Endothelial cell of umbilical vein (primary cell): ENCODE measurements around the gene SKIL. TPM values are rescaled to one million over a fixed set of nuclear protein-coding genes. Genes with fewer than 3 reads are reported as not detected.

Experiments
- BruUV-seq: library from RNA; stranded (reverse); fragments of 400-500 nt; replicated peaks from 2 replicates; lab custom pipeline; 2021; lab: Mats Ljungman, UMichigan
- CTCF ChIA-PET: fragments of 300-600, 350-600 bp; sonication (Branson Sonifier 250); formaldehyde crosslinking; loops from one replicate; lab custom pipeline; 2021; ENCODE audit warnings: antibody characterized with exemption, inconsistent platforms; lab: Charles Lee
- POLR2A ChIA-PET: fragments of 300-600, 350-600 bp; sonication (Branson Sonifier 250); formaldehyde crosslinking; loops from one replicate; lab custom pipeline; 2021; ENCODE audit warnings: antibody characterized with exemption, inconsistent platforms; lab: Charles Lee
- DNase-seq: peaks from one replicate; pipeline ENCODE4 v3.0.0-alpha.2; 2011; ENCODE audit warnings: low read depth, low spot score
- FAIRE-seq: peaks from 2 replicates; lab custom pipeline; 2011; peaks lifted over from hg19 to GRCh38; lab: Jason Lieb, UNC
- H2AFZ ChIP-seq: 2 replicates; pipeline ENCODE4 v1.6.0; 2012; ENCODE audit warnings: low read depth, low read length, control low read depth, inconsistent platforms
- H3K27ac ChIP-seq: 2 replicates; pipeline ENCODE4 v1.5.1; 2011; ENCODE audit warnings: low read depth, mild to moderate bottlenecking, control low read depth, low read length, moderate library complexity; ENCODE audit not compliant: insufficient read depth
- H3K27me3 ChIP-seq, 2 experiments: 2 replicates each; pipeline versions ENCODE4 v1.6.0 to v1.6.1; 2011; ENCODE audit warnings: low read length in 2 of 2, mixed read lengths in 1 of 2; ENCODE audit not compliant: control insufficient read depth in 2 of 2, insufficient read depth in 2 of 2
- H3K36me3 ChIP-seq, 2 experiments: 2 replicates in 1 of 2; 3 replicates in 1 of 2; pipeline ENCODE4 v1.5.1; 2011; ENCODE audit warnings: low read length in 2 of 2, mild to moderate bottlenecking in 1 of 2, moderate library complexity in 1 of 2; ENCODE audit not compliant: control insufficient read depth in 2 of 2, insufficient read depth in 2 of 2; ENCODE audit errors: extremely low read depth in 1 of 2
- H3K4me1 ChIP-seq: 3 replicates; pipeline ENCODE4 v1.5.1; 2011; ENCODE audit warnings: mild to moderate bottlenecking, low read length; ENCODE audit not compliant: control insufficient read depth, insufficient read depth; ENCODE audit errors: extremely low read depth
- H3K4me2 ChIP-seq: 2 replicates; pipeline ENCODE4 v1.6.1; 2011; ENCODE audit warnings: low read length, control low read depth, mixed read lengths; ENCODE audit not compliant: insufficient read depth
- H3K4me3 ChIP-seq, 3 experiments: fragments of 200-600 bp in 1 of 3; sonication (generic), shearing (Covaris generic) in 1 of 3; replicated peaks in 1 of 3; 2 replicates each; pipeline ENCODE4 v1.5.1; 2011 to 2016; ENCODE audit warnings: control low read depth in 3 of 3, low read length in 3 of 3, mild to moderate bottlenecking in 2 of 3, inconsistent platforms in 1 of 3, low read depth in 1 of 3, moderate library complexity in 1 of 3; ENCODE audit not compliant: insufficient read depth in 1 of 3
- H3K79me2 ChIP-seq: 2 replicates; pipeline ENCODE4 v1.6.0; 2012; ENCODE audit warnings: low read length, inconsistent platforms; ENCODE audit not compliant: control insufficient read depth, insufficient read depth
- H3K9ac ChIP-seq: replicated peaks from 2 replicates; pipeline ENCODE3; 2011; ENCODE audit warnings: low read length, control low read depth; ENCODE audit not compliant: insufficient read depth; ENCODE audit errors: extremely low read depth
- H3K9me1 ChIP-seq: replicated peaks from 3 replicates; pipeline ENCODE4 v1.6.0; 2011; ENCODE audit warnings: mild to moderate bottlenecking, low read length; ENCODE audit not compliant: control insufficient read depth, insufficient read depth; ENCODE audit errors: extremely low read depth
- H3K9me3 ChIP-seq: replicated peaks from 2 replicates; pipeline ENCODE4 v1.5.1; 2012; ENCODE audit warnings: low read length, inconsistent platforms; ENCODE audit not compliant: control insufficient read depth, insufficient read depth
- H4K20me1 ChIP-seq: replicated peaks from 2 replicates; pipeline ENCODE3; 2011; ENCODE audit warnings: mild to moderate bottlenecking, low read length; ENCODE audit not compliant: control insufficient read depth, insufficient read depth; ENCODE audit errors: extremely low read depth
- GATA2 ChIP-seq: IDR thresholded peaks from 2 replicates; pipeline ENCODE4 v1.7.0; 2011; ENCODE audit warnings: low read depth, mild to moderate bottlenecking, moderate library complexity, mixed read lengths, low read length; ENCODE audit not compliant: insufficient read length, insufficient read depth
- MAX ChIP-seq: IDR thresholded peaks from 2 replicates; pipeline ENCODE4 v1.6.1; 2011; ENCODE audit not compliant: insufficient read depth, insufficient read length
- dilution Hi-C: fragments of 300-500 bp; cut with MboI; formaldehyde crosslinking; loops from one replicate; pipeline ENCODE4 v1.15.0; 2019; ENCODE audit warnings: low sequenced_read_pairs; ENCODE audit not compliant: extremely low pct_ligation_motif_present
- intact Hi-C: fragments of 100-400 bp; cut with micrococcal nuclease; formaldehyde crosslinking; loops from one replicate; pipeline ENCODE4 v1.10.0; 2022
- polyA plus RNA-seq, 4 experiments: library from polyadenylated mRNA; depleted of rRNA in 3 of 4; stranded (reverse) in 3 of 4; unstranded in 1 of 4; fragments of >200 nt; gene quantifications; 2 replicates each; pipeline versions ENCODE4 v1.2.1 to v1.2.3, GENCODE V29; 2011 to 2012; ENCODE audit warnings: missing spikeins in 1 of 4
- total RNA-seq: library from RNA; stranded (reverse); gene quantifications from 2 replicates; pipeline ENCODE4 v1.2.3, GENCODE V29; 2021

SKIL gene
- total and polyA plus RNA-seq, 2 donors (not counting 3 experiments of a cell fraction or from before 2014, with no cell fraction given), result 18.4 to 135 TPM

GRCh38 chr3:170441412-170441811 is 83.9 kb downstream of the SKIL start:
- no peaks in the 10 kb centered on the region for H3K9me3 ChIP-seq
- H3K9me1 ChIP-seq, result no peaks in the 10 kb centered on the region
- H3K27ac ChIP-seq, result no peak overlapping the region
- no peaks in the 10 kb centered on the region for H4K20me1 ChIP-seq
- no peak overlapping the region for H3K4me2 ChIP-seq
- H3K27me3 ChIP-seq, result no peaks in the 10 kb centered on the region
- intact Hi-C loops (no loop called here), dilution Hi-C loops (loop anchor here (10.0 kb wide), 1 partner anchor 373 kb away; no protein-coding TSS in a partner anchor)
- no peak overlapping the region for H3K4me3 ChIP-seq
- no peak overlapping the region for H3K9ac ChIP-seq
- ChIA-PET POLR2A (no interaction called here), CTCF (interaction anchor here (0.9 to 2.2 kb wide), 3 partner anchors 21 to 370 kb away, joined by 3 to 7 read pairs (median 4); no protein-coding TSS in a partner anchor)
- BruUV-seq, result no TSS peak
- no peak for TF ChIP-seq MAX
- DNase-seq (no peak), FAIRE-seq (no peak)
- no peaks in the 10 kb centered on the region for H3K79me2 ChIP-seq
- peaks cover 13% of the 10 kb centered on the region for H3K4me1 ChIP-seq
- peaks cover 0 to 2% of the 10 kb centered on the region in 2 experiments for H3K36me3 ChIP-seq
- no peak overlapping the region for H2AFZ ChIP-seq

- no TSS peak for BruUV-seq
- TF ChIP-seq GATA2, result no peak
- peaks cover 13% of the 10 kb centered on the region for H3K4me1 ChIP-seq
- H3K9me1 ChIP-seq, result no peaks in the 10 kb centered on the region
- H4K20me1 ChIP-seq, result no peaks in the 10 kb centered on the region
- FAIRE-seq (peak; percentile 8), DNase-seq (no peak)
- H3K4me3 ChIP-seq, result no peak overlapping the region
- H3K4me2 ChIP-seq, result no peak overlapping the region
- no peaks in the 10 kb centered on the region for H3K79me2 ChIP-seq
- H3K27me3 ChIP-seq, result no peaks in the 10 kb centered on the region
- intact Hi-C loops (no loop called here), dilution Hi-C loops (loop anchor here (10.0 kb wide), 1 partner anchor 372 kb away; no protein-coding TSS in a partner anchor)
- ChIA-PET CTCF (interaction anchor here (0.7 to 1.9 kb wide), 4 partner anchors 11 to 369 kb away, joined by 3 to 8 read pairs (median 4); no protein-coding TSS in a partner anchor), POLR2A (no interaction called here)
- H3K36me3 ChIP-seq, result peaks cover 0 to 2% of the 10 kb centered on the region in 2 experiments
- H3K27ac ChIP-seq, result no peak overlapping the region
- no peak overlapping the region for H2AFZ ChIP-seq
- H3K9me3 ChIP-seq, result no peaks in the 10 kb centered on the region
- no peak overlapping the region for H3K9ac ChIP-seq
These were observed 85.4 kb downstream of the SKIL start for GRCh38 chr3:170442947-170443346.
